GM19025 (cell line): ENCODE data around the gene ZNF76.
"Not testable (repeated sequence)": the region's sequence is repeated elsewhere in the genome, so short reads cannot be mapped to it uniquely, and the experiment has no call there.

ENCODE experiments used
- ATAC-seq: cut with Tn5 transposase; IDR thresholded peaks from one replicate; pipeline ENCODE4 v1.9.1; 2021; ENCODE audit warnings: mild to moderate bottlenecking, low read depth, moderate library complexity; ENCODE audit not compliant: unreplicated experiment

The ZNF76 gene

DNA sequence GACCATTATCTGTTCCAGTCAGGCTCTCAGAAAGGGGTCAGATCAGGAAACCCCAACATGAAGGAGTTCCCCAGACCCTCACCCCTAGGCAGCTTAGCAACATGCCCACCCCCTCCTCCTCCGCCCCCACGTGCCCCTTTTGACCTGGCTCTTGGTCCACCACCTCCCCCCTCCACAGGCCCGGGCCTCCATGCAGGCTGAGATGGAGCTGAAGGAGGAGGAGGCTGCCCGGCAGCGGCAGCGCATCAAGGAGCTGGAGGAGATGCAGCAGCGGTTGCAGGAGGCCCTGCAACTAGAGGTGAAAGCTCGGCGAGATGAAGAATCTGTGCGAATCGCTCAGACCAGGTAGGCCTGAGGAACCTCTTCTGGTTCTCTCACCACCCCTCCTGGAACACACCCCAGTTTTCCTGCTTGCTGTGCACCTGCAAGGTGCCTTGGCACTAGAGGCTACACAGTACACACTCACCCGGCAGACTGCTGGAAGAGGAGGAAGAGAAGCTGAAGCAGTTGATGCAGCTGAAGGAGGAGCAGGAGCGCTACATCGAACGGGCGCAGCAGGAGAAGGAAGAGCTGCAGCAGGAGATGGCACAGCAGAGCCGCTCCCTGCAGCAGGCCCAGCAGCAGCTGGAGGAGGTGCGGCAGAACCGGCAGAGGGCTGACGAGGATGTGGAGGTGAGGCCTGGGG, 60.0 kb downstream of the ZNF76 start:
- ATAC-seq = no peak

DNA sequence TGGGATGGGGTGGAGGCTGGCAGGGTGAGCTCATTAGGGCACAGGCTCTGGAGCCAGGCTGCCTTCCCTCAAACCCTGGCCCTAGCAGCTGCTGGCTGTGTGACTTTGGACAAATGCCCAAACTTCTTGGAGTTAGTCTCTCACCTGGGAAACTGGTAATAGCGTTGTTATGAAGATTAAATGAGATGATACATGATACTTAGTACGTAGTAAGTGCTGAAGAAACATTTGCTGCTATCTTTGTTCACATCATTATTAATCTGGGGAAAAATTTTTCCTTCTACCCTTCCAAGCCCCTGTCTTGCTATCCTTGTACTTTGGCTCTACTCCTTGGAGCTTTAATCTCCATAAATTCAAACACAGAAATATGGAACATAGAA, 60.5 kb downstream of the ZNF76 start:
- no peak for ATAC-seq

DNA sequence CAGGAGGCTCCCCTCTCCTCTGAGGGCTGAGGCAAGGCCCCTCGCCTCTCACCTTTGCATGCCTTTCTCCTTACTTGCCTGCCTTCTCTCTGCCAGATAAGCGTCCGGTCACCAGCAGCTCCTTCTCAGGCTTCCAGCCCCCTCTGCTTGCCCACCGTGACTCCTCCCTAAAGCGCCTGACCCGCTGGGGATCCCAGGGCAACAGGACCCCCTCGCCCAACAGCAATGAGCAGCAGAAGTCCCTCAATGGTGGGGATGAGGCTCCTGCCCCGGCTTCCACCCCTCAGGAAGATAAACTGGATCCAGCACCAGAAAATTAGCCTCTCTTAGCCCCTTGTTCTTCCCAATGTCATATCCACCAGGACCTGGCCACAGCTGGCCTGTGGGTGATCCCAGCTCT, 61.6 kb downstream of the ZNF76 start:
- no peak for ATAC-seq

DNA sequence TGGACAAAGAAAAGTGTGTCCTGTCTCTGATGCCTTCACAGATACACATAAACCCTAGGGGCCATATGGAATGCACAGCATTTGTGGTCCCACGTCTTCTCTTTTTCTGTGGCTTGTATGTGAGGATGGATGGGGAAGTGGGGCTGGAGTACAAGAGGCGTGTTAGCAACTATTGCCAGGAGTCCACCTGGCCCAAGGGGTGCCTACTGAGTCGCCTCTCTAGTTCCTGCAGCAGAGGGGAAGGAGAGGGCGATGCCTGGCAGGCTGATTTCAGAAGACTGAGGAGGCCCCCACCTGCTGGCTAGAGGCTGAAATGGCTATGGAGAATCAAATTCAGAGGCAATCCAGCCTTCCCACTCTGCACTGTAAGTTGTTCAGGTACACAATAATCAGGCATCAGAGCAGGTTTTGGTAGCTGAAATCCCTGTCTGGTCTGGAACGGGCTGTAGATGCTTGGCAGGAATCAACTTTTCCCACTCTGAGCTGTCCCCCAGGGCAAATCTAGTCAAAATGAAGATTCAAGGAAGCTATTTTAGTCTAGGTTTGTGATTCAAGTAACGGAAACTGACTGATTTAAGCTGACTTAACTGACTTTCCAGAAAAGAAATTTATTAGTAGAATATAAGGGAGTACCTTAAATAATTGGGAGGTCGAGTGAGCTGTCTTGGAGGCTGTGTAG, 68.0 kb downstream of the ZNF76 start:
- no peak for ATAC-seq

DNA sequence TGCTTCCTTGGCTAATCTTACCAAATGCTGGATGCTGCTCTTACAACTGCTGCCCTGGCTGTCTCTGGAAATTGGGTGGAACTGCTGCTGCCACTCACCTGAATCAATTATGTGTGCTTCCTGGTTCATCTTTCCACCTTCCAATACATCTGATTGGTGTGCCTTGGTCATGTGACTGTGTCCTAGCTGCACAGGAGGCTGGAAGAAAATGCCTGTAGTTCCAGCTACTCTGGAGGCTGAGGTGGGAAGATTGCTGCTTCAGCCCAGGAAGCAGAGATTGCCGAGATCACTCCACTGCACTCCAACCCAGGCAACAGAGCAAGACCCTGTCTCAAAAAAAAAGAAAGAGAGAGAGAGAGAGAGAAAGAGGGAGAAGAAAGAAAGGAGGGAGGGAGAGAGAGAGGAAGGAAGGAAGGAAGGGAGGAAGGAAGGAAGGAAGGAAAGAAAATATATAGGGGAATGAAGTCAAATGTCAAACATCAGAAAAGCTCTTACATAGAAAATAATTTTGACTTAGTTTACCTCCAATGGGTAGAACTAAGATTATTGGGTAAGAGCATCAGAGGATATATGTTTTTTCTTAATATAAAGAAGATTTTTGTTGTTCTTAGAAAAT, 68.7 kb downstream of the ZNF76 start:
- ATAC-seq = no peak

DNA sequence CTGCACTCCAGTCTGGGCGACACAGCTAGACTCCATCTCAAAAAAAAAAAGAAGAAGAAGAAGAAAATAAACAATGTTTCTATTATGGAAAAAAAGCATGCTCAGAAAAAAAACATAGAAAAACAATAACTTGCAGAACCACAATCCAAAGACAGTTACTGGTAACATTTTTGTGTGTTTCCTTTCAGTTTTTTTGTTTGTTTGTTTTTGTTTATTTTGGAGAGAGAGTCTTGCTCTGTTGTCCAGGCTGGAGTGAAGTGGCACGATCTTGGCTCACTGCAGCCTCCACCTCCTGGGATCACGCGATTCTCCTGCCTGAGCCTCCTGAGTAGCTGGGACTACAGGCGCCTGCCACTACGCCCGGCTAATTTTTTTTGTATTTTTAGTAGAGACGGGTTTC, 69.4 kb downstream of the ZNF76 start:
- not testable (repeated sequence) for ATAC-seq

DNA sequence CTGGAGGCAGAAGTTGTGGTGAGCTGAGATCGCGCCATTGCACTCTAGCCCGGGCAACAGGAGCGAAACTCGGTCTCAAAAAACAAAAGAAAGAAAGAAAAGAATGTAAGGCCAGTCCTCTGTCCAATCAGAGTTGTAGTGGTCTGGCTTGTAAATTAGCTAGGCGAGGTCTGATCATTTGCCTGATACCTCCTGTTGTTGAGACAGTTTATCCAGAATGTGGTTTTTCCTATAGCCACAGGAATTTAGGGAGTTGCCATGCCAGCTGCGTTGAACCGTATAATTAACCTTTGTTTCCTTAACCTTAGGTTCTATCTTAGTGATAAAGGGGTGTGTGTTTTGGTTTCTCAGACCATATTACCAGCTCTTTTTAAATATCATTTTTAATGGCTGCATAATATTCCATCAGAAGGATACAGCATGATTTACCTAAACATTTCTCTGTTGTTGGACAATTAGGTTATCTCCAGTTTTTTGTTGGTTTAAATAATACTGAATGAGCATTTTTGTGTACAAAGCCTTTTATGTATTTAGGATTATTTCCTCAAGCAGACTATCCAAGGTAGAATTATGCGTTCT, 71.1 kb downstream of the ZNF76 start:
- ATAC-seq = no peak

DNA sequence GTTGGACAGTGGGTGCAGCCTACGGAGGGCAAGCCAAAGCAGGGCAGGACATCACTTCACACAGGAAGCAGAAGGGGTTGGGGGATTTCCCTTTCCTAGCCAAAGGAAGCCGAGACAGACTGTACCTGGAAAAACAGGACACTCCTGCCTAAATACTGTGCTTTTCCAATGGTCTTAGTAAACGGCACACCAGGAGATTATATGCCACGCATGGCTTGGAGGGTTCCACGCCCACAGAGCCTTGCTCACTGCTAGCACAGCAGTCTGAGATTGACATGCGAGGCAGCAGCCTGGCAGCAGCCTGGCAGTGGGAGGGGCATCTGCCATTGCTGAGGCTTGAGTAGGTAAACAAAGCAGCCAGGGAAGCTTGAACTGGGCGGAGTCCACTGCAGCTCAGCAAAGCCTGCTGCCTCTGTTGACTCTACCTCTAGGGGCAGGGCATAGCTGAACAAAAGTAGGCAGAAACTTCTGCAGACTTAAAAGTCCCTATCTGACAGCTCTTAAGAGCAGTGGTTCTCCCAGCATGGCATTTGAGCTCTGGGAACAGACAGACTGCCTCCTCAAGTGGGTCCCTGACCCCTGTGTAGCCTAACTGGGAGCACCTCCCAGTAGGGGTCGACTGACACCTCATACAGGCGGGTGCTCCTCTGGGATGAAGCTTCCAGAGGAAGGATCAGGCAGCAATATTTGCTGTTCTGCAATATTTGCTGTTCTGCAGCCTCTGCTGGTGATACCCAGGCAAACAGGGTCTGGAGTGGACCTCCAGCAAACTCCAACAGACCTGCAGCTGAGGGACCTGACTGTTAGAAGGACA, 72.7 kb downstream of the ZNF76 start:
- not testable (repeated sequence) for ATAC-seq

DNA sequence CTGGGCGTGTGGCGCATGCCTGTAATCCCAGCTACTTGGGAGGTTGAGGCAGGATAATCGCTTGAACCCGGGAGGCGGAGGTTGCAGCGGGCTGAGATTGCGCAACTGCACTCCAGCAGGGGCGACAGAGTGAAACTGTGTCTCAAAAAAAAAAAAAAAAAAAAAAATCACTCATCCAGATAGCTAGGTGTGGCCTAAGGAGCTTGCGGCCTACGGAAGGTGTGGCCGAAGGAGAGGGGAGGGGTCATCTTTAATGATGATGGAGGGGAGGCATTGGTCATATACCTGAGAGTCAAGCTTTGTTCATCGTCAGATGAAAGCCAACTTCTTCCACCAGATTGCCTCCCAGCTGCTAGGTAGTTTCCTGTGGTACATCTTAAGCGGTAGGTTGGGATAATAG, 82.0 kb downstream of the ZNF76 start:
- ATAC-seq = no peak

DNA sequence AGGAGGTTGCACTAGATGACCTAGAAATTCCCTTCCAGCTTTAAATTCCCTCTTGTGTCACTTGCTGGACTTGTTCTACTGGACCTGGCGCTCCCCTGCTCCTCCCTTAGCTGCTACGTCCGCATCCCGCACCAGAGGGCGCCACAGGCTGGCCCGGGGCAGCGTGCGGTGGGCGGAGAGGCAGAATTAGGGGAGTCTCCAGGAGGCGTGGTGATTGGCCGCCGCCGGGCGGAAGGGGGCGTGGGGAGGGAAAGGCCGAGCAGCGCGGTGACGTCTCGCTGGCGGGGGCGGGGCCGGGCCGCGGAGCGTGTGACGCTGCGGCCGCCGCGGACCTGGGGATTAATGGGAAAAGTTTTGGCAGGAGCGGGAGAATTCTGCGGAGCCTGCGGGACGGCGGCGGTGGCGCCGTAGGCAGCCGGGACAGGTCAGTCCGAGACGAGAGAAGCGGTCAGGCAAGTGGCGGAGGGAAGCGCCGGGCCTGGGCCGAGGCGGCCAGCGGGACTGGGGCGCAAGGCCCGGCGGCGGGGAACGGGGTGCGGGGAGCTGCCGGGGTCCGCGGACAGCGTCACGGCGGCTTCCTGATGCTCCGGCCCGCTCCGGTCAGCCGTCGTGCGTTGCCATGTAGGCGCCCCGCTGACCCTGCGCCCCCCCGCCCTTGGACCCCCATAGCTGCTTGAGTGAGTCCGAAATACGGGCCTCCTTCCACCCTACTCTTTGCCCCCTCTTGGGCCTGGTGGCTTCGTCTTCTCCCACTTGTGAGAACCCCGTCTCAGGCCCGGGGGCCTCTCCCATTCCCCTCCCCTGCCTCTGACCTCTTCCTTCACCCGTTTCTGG, 82.9 kb downstream of the ZNF76 start, which contains the start of gene PPARD:
PPARD (plus strand) TSS at position 301 of the 834 bp plus-strand sequence. CDS start 68,530 bp downstream, outside the sequence.
- ATAC-seq = peak; percentile 97

DNA sequence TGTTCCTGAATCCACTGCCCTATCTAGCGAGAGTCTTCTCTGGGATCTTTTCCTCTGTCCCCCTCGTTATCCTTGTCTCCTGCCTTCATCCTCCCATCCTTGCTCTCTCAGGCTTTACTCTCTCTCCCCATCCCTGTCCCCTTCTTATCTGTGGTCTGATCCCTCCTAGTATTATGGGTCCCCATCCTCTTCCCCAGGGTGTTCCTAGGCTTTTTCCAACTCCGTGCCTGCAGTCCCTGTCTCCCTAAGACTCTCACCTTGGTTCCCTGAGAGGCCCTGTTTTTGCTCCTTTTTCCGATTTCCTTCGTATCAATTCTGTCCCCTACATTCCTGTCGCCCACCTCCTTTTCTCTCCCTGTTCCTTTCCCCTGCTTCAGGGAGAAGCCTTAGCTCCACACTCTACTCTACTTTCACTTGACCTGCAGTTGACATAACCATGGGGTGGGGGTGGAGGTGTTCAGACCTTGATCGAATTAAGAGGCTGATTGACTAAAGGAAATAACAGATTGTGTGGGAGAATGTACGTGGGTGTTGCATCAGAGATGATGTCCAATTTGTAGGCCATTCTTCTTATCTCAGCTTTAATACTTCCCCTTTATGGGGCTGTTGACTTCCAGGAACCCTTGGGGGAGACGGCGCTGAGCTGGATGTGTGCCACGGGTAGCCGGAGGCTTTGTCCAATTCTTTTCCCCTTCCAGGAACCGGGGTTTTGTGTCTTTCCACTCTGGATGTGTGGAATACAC, 83.7 kb downstream of the ZNF76 start:
- no peak for ATAC-seq

DNA sequence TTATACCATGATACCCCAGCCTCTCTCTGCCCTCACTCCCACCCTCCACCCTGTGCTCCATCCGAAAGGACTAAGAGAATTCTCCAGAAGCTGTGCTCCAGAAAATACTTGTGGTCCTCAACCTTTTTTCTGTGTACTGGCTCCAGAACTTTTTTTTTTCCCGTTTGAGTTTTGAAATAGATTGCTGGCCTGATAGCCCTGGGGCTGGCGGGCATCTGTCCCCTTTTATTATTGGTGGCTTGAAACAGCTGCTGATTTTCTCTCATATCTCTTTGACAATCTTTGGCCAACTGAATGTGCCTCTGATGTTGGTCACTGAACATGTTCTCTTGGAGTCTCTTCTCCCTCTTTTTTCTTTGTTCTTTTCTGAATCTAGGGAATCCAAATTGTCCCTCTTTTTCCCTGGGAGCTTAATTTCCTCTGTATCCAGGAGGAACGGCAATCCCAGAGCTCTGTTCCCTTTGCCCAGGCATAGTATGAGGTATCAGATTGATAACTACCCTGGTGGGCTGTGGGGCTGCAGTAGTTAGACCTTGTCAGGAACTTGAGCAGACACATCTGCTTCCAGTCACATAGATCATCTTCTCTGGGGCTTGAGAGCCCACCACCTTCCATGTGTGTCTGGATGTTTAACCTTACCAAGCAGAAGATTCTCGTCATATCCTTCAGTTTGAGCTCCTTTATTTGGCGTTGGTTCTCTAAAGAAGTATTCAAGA, 84.5 kb downstream of the ZNF76 start:
- ATAC-seq = no peak
